H9 (cell line): Measurements from ENCODE around the gene TMEM114. TPM values are rescaled to one million over a fixed set of nuclear protein-coding genes. Genes with fewer than 3 reads are reported as not detected.

ENCODE experiments used
- DNase-seq: peaks from one replicate; pipeline ENCODE4 v3.0.0-alpha.2; 2017
- H2AFZ ChIP-seq: one replicate; pipeline ENCODE4 v1.6.1; 2013; ENCODE audit warnings: mild to moderate bottlenecking, low read length, control low read depth, moderate library complexity
- H2AK5ac ChIP-seq: 2 replicates; pipeline ENCODE4 v1.6.1; 2013; ENCODE audit warnings: low read length, control low read depth, mixed read lengths; ENCODE audit not compliant: insufficient read length
- H2BK120ac ChIP-seq: one replicate; pipeline ENCODE4 v1.6.1; 2013; ENCODE audit warnings: low read depth, mild to moderate bottlenecking, low read length, control low read depth, inconsistent platforms; ENCODE audit not compliant: poor library complexity, severe bottlenecking
- H2BK12ac ChIP-seq: 2 replicates; pipeline ENCODE4 v1.6.1; 2013; ENCODE audit warnings: low read length, control low read depth, mixed read lengths, low read depth; ENCODE audit not compliant: insufficient read length
- H2BK15ac ChIP-seq: 2 replicates; pipeline ENCODE4 v1.6.1; 2013; ENCODE audit warnings: low read depth, low read length, control low read depth
- H2BK20ac ChIP-seq: one replicate; pipeline ENCODE4 v1.6.1; 2013; ENCODE audit warnings: low read depth, mild to moderate bottlenecking, low read length, control low read depth, inconsistent platforms; ENCODE audit not compliant: poor library complexity, severe bottlenecking
- H2BK5ac ChIP-seq: 2 replicates; pipeline ENCODE4 v1.6.1; 2013; ENCODE audit warnings: low read length, control low read depth, mixed read lengths; ENCODE audit not compliant: insufficient read length
- H3K14ac ChIP-seq: 2 replicates; pipeline ENCODE4 v1.6.1; 2013; ENCODE audit warnings: low read length, control low read depth; ENCODE audit not compliant: insufficient read depth
- H3K18ac ChIP-seq: 2 replicates; pipeline ENCODE4 v1.6.1; 2013; ENCODE audit warnings: low read depth, mild to moderate bottlenecking, mixed read lengths, low read length, control low read depth; ENCODE audit not compliant: insufficient read length
- H3K23ac ChIP-seq: 2 replicates; pipeline ENCODE4 v1.6.1; 2013; ENCODE audit warnings: low read length, control low read depth, mixed read lengths, low read depth; ENCODE audit not compliant: insufficient read length
- H3K23me2 ChIP-seq: 2 replicates; pipeline ENCODE4 v1.6.1; 2013; ENCODE audit warnings: low read depth, mild to moderate bottlenecking, mixed read lengths, low read length, control low read depth; ENCODE audit not compliant: insufficient read length, poor library complexity, severe bottlenecking
- H3K27ac ChIP-seq: 2 replicates; pipeline ENCODE4 v1.5.1; 2013; ENCODE audit warnings: low read length, control low read depth, mixed read lengths, low read depth; ENCODE audit not compliant: insufficient read length
- H3K27me3 ChIP-seq: 2 replicates; pipeline ENCODE4 v1.6.1; 2013; ENCODE audit warnings: low read length, control low read depth, inconsistent platforms; ENCODE audit not compliant: insufficient read depth
- H3K4ac ChIP-seq: 2 replicates; pipeline ENCODE4 v1.6.1; 2013; ENCODE audit warnings: low read depth, mild to moderate bottlenecking, control low read depth, inconsistent platforms, low read length, moderate library complexity
- H3K4me1 ChIP-seq: 2 replicates; pipeline ENCODE4 v1.6.1; 2013; ENCODE audit warnings: low read length, control low read depth, inconsistent platforms; ENCODE audit not compliant: insufficient read depth
- H3K4me2 ChIP-seq: 2 replicates; pipeline ENCODE4 v1.6.1; 2013; ENCODE audit warnings: low read length, control low read depth, mixed read lengths; ENCODE audit not compliant: insufficient read length, insufficient read depth
- H3K56ac ChIP-seq: 2 replicates; pipeline ENCODE4 v1.6.1; 2013; ENCODE audit warnings: low read depth, mild to moderate bottlenecking, mixed read lengths, low read length, control low read depth; ENCODE audit not compliant: insufficient read length
- H3K79me1 ChIP-seq: 2 replicates; pipeline ENCODE4 v1.6.1; 2013; ENCODE audit warnings: low read depth, mild to moderate bottlenecking, moderate library complexity, low read length, control low read depth, inconsistent platforms; ENCODE audit not compliant: insufficient read depth, poor library complexity, severe bottlenecking
- H3K79me2 ChIP-seq: 2 replicates; pipeline ENCODE4 v1.6.1; 2013; ENCODE audit warnings: low read length, control low read depth, inconsistent platforms; ENCODE audit not compliant: insufficient read depth
- H3K9ac ChIP-seq: 2 replicates; pipeline ENCODE4 v1.6.1; 2013; ENCODE audit warnings: low read length, control low read depth, mixed read lengths; ENCODE audit not compliant: insufficient read length; ENCODE audit errors: extremely low read depth
- H3K9me3 ChIP-seq: one replicate; pipeline ENCODE4 v1.6.1; 2013; ENCODE audit warnings: low read depth, low read length, inconsistent platforms; ENCODE audit not compliant: control insufficient read depth
- H3T11ph ChIP-seq: one replicate; pipeline ENCODE4 v1.6.1; 2013; ENCODE audit warnings: mild to moderate bottlenecking, low read length, control low read depth, inconsistent platforms
- H4K20me1 ChIP-seq: one replicate; pipeline ENCODE4 v1.6.1; 2013; ENCODE audit not compliant: control insufficient read depth, insufficient read length, insufficient read depth
- H4K5ac ChIP-seq: 2 replicates; pipeline ENCODE4 v1.6.1; 2013; ENCODE audit warnings: low read depth, mild to moderate bottlenecking, mixed read lengths, low read length, control low read depth; ENCODE audit not compliant: insufficient read length
- H4K8ac ChIP-seq: replicated peaks from 2 replicates; pipeline ENCODE4 v1.6.1; 2013; ENCODE audit warnings: low read length, control low read depth, mixed read lengths, low read depth; ENCODE audit not compliant: insufficient read length
- H4K91ac ChIP-seq: 2 replicates; pipeline ENCODE4 v1.6.1; 2013; ENCODE audit warnings: low read depth, mild to moderate bottlenecking, moderate library complexity, mixed read lengths, low read length, control low read depth; ENCODE audit not compliant: insufficient read length
- H3K27ac Mint-ChIP-seq, 3 experiments: 2 replicates in 2 of 3; 3 replicates in 1 of 3; pipeline ENCODE4 v1.8.0; 2020 to 2021; ENCODE audit warnings: mixed read lengths in 3 of 3, mild to moderate bottlenecking in 1 of 3, moderate library complexity in 1 of 3
- H3K27me3 Mint-ChIP-seq: 2 replicates; pipeline ENCODE4 v1.8.0; 2021; ENCODE audit warnings: low read depth, mild to moderate bottlenecking, moderate library complexity, mixed read lengths
- H3K36me3 Mint-ChIP-seq, 3 experiments: 2 replicates in 2 of 3; 3 replicates in 1 of 3; pipeline ENCODE4 v1.8.0; 2020 to 2021; ENCODE audit warnings: low read depth in 3 of 3, mixed read lengths in 3 of 3; ENCODE audit not compliant: insufficient read depth in 1 of 3
- H3K4me1 Mint-ChIP-seq, 2 experiments: 2 replicates each; pipeline ENCODE4 v1.8.0; 2020; ENCODE audit warnings: mixed read lengths in 2 of 2
- H3K4me3 Mint-ChIP-seq, 2 experiments: 2 replicates in 1 of 2; 3 replicates in 1 of 2; pipeline ENCODE4 v1.8.0; 2020 to 2021; ENCODE audit warnings: mild to moderate bottlenecking in 2 of 2, mixed read lengths in 2 of 2, moderate library complexity in 1 of 2
- H3K9me3 Mint-ChIP-seq, 2 experiments: 2 replicates in 1 of 2; 3 replicates in 1 of 2; pipeline ENCODE4 v1.8.0; 2020; ENCODE audit warnings: mild to moderate bottlenecking in 2 of 2, mixed read lengths in 2 of 2, moderate library complexity in 1 of 2
- CTCF ChIP-seq: fragments of 200-600 bp; sonication (generic); conservative IDR thresholded peaks from 3 replicates; pipeline ENCODE4 v1.8.0; 2021; ENCODE audit warnings: antibody characterized with exemption, mild to moderate bottlenecking
- WGBS: extraction: QIAGEN DNeasy Blood & Tissue Kit; methylation state at CpG from one replicate; pipeline ENCODE4 v1.1.7; 2013; ENCODE audit warnings: missing lambda C conversion rate, low lambda C conversion rate, mixed read lengths; ENCODE audit not compliant: insufficient read length; ENCODE audit errors: extremely low coverage; 5-methylcytosine and 5-hydroxymethylcytosine counted together
- total RNA-seq: library from RNA; stranded (reverse); gene quantifications from 2 replicates; pipeline ENCODE4 v1.2.1, GENCODE V29; 2021

The TMEM114 gene
- total RNA-seq, 1 experiment from 2014 or later: 0.33 TPM

- Histone ChIP-seq H3K79me2 (no peaks in the 10 kb centered on the region), H2BK12ac (no peak overlapping the region), H4K91ac (no peak overlapping the region), H3K56ac (no peak overlapping the region), H2AK5ac (no peak overlapping the region), H3K9ac (no peak overlapping the region), H3K27me3 (no peaks in the 10 kb centered on the region), H2BK120ac (no peak overlapping the region), H3K18ac (no peak overlapping the region), H3K9me3 (no peaks in the 10 kb centered on the region), H3K4me2 (no peak overlapping the region), H2AFZ (no peak overlapping the region), H4K8ac (no peak overlapping the region), H4K20me1 (no peaks in the 10 kb centered on the region), H3K79me1 (no peaks in the 10 kb centered on the region), H2BK20ac (no peak overlapping the region), H3K4me1 (no peaks in the 10 kb centered on the region), H3T11ph (no peak overlapping the region), H3K23me2 (no peaks in the 10 kb centered on the region), H2BK15ac (no peak overlapping the region), H3K4ac (no peak overlapping the region), H2BK5ac (no peak overlapping the region), H3K27ac (no peak overlapping the region), H3K23ac (no peak overlapping the region), H4K5ac (no peak overlapping the region), H3K14ac (no peak overlapping the region)
- no peak for DNase-seq
- no peak overlapping the region for H3K4me3 Mint-ChIP-seq
- H3K27ac Mint-ChIP-seq: no peak overlapping the region
- no peaks in the 10 kb centered on the region for H3K36me3 Mint-ChIP-seq
- H3K9me3 Mint-ChIP-seq: peaks cover 0 to 6% of the 10 kb centered on the region in 2 experiments; a peak in 1 of 5 replicates
- peaks cover 74% of the 10 kb centered on the region for H3K27me3 Mint-ChIP-seq
- peaks cover 18 to 32% of the 10 kb centered on the region in 2 experiments for H3K4me1 Mint-ChIP-seq
- no peak for TF ChIP-seq CTCF
- WGBS: no CpG with 5 or more reads among the region's 2 CpGs
Observed at GRCh38 chr16:8554881-8555280, 35.4 kb downstream of the TMEM114 start.
